GM12878 (cell line): Measurements from ENCODE around the gene CLPX. TPM values are rescaled to one million over a fixed set of nuclear protein-coding genes. Genes with fewer than 3 reads are reported as not detected.

Experiments used
- ATAC-seq: fragments of 200-7000 bp; cut with Tn5 transposase; 3 replicates; pipeline ENCODE4 v1.9.1; 2020; ENCODE audit warnings: mild to moderate bottlenecking, moderate library complexity
- BruUV-seq: library from RNA; stranded (reverse); fragments of 400-500 nt; replicated peaks from 2 replicates; lab custom pipeline; 2021; lab: Mats Ljungman, UMichigan
- CTCF ChIA-PET: fragments of 300-600 bp; sonication (Branson Sonifier 250); formaldehyde crosslinking; extraction: SDS; loops from one replicate; lab custom pipeline; 2021; ENCODE audit warnings: inconsistent platforms; lab: Yijun Ruan, JAX
- POLR2A ChIA-PET: fragments of 350-600 bp; formaldehyde crosslinking; extraction: SDS; loops from one replicate; lab custom pipeline; 2021; ENCODE audit warnings: inconsistent platforms; lab: Charles Lee
- RAD21 ChIA-PET: fragments of 300-600 bp; sonication (Branson Sonifier 250); formaldehyde crosslinking; loops from one replicate; lab custom pipeline; 2023; ENCODE audit warnings: antibody characterized with exemption; ENCODE audit not compliant: unreplicated experiment; lab: Charles Lee
- SMC1A ChIA-PET: fragments of 300-600 bp; sonication (Branson Sonifier 250); formaldehyde crosslinking; loops from one replicate; lab custom pipeline; 2023; ENCODE audit not compliant: unreplicated experiment, uncharacterized antibody; lab: Charles Lee
- DNase-seq: peaks from one replicate; pipeline ENCODE4 v3.0.0-alpha.2; 2011; ENCODE audit warnings: low read depth, low spot score
- FAIRE-seq: peaks from 3 replicates; lab custom pipeline; 2011; peaks lifted over from hg19 to GRCh38; lab: Jason Lieb, UNC
- H2AFZ ChIP-seq: 2 replicates; pipeline ENCODE4 v1.6.0; 2011; ENCODE audit warnings: low read depth, low read length, control low read depth; ENCODE audit not compliant: control insufficient read depth
- H3K27ac ChIP-seq: 2 replicates; pipeline ENCODE4 v1.5.1; 2011; ENCODE audit warnings: control low read depth; ENCODE audit not compliant: control insufficient read depth, insufficient read depth
- H3K27me3 ChIP-seq, 2 experiments: replicated peaks in 1 of 2; 2 replicates each; pipeline versions ENCODE4 v1.6.0 to v1.6.1; 2011; ENCODE audit warnings: low read length in 1 of 2; ENCODE audit not compliant: control insufficient read depth in 2 of 2, insufficient read depth in 2 of 2
- H3K36me3 ChIP-seq, 2 experiments: 2 replicates each; pipeline ENCODE4 v1.5.1; 2011; ENCODE audit warnings: low read length in 1 of 2; ENCODE audit not compliant: control insufficient read depth in 2 of 2, insufficient read depth in 2 of 2
- H3K4me1 ChIP-seq: 2 replicates; pipeline ENCODE4 v1.6.1; 2011; ENCODE audit warnings: mild to moderate bottlenecking, low read length, moderate library complexity, mixed read lengths; ENCODE audit not compliant: control insufficient read depth, insufficient read depth
- H3K4me2 ChIP-seq: 2 replicates; pipeline ENCODE4 v1.6.0; 2011; ENCODE audit warnings: control low read depth; ENCODE audit not compliant: control insufficient read depth, insufficient read depth
- H3K4me3 ChIP-seq: fragments of 200-600 bp; sonication (generic); 2 replicates; pipeline ENCODE4 v1.5.1; 2016
- H3K79me2 ChIP-seq: 2 replicates; pipeline ENCODE4 v1.6.0; 2011; ENCODE audit warnings: low read length; ENCODE audit not compliant: control insufficient read depth, insufficient read depth
- H3K9ac ChIP-seq: 2 replicates; pipeline ENCODE4 v1.8.0; 2011; ENCODE audit warnings: low read length, control low read depth, mixed read lengths; ENCODE audit not compliant: control insufficient read depth, insufficient read depth
- H3K9me3 ChIP-seq: replicated peaks from 3 replicates; pipeline ENCODE4 v1.5.1; 2011; ENCODE audit warnings: mild to moderate bottlenecking, low read length; ENCODE audit not compliant: control insufficient read depth, insufficient read depth
- H4K20me1 ChIP-seq: 2 replicates; pipeline ENCODE4 v1.6.0; 2011; ENCODE audit not compliant: control insufficient read depth, insufficient read depth
- MLLT1 ChIP-seq: fragments of 450-650 bp; IDR thresholded peaks from 2 replicates; pipeline ENCODE4 v1.6.1; 2016; ENCODE audit warnings: mild to moderate bottlenecking
- NFYA ChIP-seq: IDR thresholded peaks from 2 replicates; pipeline ENCODE4 v1.6.1; 2011; ENCODE audit warnings: low read depth, mild to moderate bottlenecking, low read length, improper control_type of control experiment, borderline replicate concordance
- NRF1 ChIP-seq: conservative IDR thresholded peaks from 2 replicates; pipeline ENCODE4 v1.6.1; 2011; ENCODE audit warnings: mild to moderate bottlenecking, low read depth, low read length, improper control_type of control experiment
- PBX3 ChIP-seq: IDR thresholded peaks from 2 replicates; pipeline ENCODE4 v1.6.1; 2011; ENCODE audit warnings: mild to moderate bottlenecking, low read depth, low read length, moderate library complexity; ENCODE audit not compliant: insufficient replicate concordance
- SREBF2 ChIP-seq: IDR thresholded peaks from 2 replicates; pipeline ENCODE4 v1.6.1; 2012; ENCODE audit warnings: mild to moderate bottlenecking, low read length
- SRF ChIP-seq, 2 experiments: IDR thresholded peaks; 2 replicates each; pipeline ENCODE4 v1.6.1; 2011; ENCODE audit warnings: low read depth in 2 of 2, low read length in 2 of 2, mild to moderate bottlenecking in 1 of 2, moderate library complexity in 1 of 2
- ZBTB11 ChIP-seq: fragments of 450-650 bp; formaldehyde crosslinking; IDR thresholded peaks from 2 replicates; pipeline ENCODE4 v1.5.0; 2022; ENCODE audit warnings: mild to moderate bottlenecking, missing genetic modification characterization
- WGBS: methylation state at CpG from one replicate; pipeline ENCODE4 v1.1.6; 2016; ENCODE audit warnings: low lambda C conversion rate; ENCODE audit not compliant: insufficient replicate concordance, insufficient coverage; ENCODE audit errors: missing lambda C conversion rate; 5-methylcytosine and 5-hydroxymethylcytosine counted together
- in situ Hi-C: fragments of 300-500 bp; cut with MboI; formaldehyde crosslinking; loops from 9 replicates; pipeline ENCODE4 v1.14.3; 2018; ENCODE audit warnings: mixed read lengths
- intact Hi-C: fragments of 100-400 bp; cut with micrococcal nuclease; formaldehyde crosslinking; loops from one replicate; pipeline ENCODE4 v1.14.2; 2022; ENCODE audit not compliant: unreplicated experiment
- polyA plus RNA-seq, 11 experiments: library from polyadenylated mRNA; depleted of rRNA in 4 of 11; unstranded in 6 of 11; stranded (reverse) in 5 of 11; fragments of >200 nt; fragmentation: Nextera tagmentation in 4 of 11; fragmentation: Illumina TruSeq in 1 of 11; extraction: Ambion mirVana in 4 of 11; extraction: Trizol in 1 of 11; gene quantifications; 1 replicate in 1 of 11; 2 replicates in 10 of 11; pipeline versions ENCODE4 v1.2.1 to v1.2.3, GENCODE V29; 2011 to 2016; ENCODE audit warnings: inconsistent platforms in 2 of 11, missing spikeins in 2 of 11, low read depth in 1 of 11
- total RNA-seq, 4 experiments: library from RNA; depleted of rRNA in 3 of 4; stranded (reverse); fragments of >200 nt in 3 of 4; fragmentation: Illumina TruSeq in 1 of 4; extraction: Trizol in 1 of 4; gene quantifications; 2 replicates each; pipeline versions ENCODE4 v1.2.1 to v1.2.3, GENCODE V29; 2013 to 2021

CLPX gene
- total and polyA plus RNA-seq, 10 of the 15 experiments (the other 5 are each of a cell fraction or from before 2014, with no cell fraction given): 10.1 to 57.4 (median 31.3) TPM

- ChIA-PET POLR2A (no interaction called here), RAD21 (no interaction called here), SMC1A (no interaction called here), CTCF (no interaction called here)
- no peaks in the 10 kb centered on the region for H3K36me3 ChIP-seq
- in situ Hi-C loops (no loop called here), intact Hi-C loops (no loop called here)
- no peaks in the 10 kb centered on the region for H3K79me2 ChIP-seq
- H2AFZ ChIP-seq: no peak overlapping the region
- DNase-seq (no peak), FAIRE-seq (no peak), ATAC-seq (no peak)
- H4K20me1 ChIP-seq: no peaks in the 10 kb centered on the region
- H3K27me3 ChIP-seq: no peaks in the 10 kb centered on the region
- H3K9ac ChIP-seq: no peak overlapping the region
- no peak overlapping the region for H3K27ac ChIP-seq
- WGBS: 33% methylated on average over 3 of the region's 3 CpGs
- no peak overlapping the region for H3K4me3 ChIP-seq
- H3K9me3 ChIP-seq: no peaks in the 10 kb centered on the region
- H3K4me2 ChIP-seq: no peak overlapping the region
- BruUV-seq: no TSS peak
- H3K4me1 ChIP-seq: no peaks in the 10 kb centered on the region
- TF ChIP-seq NFYA (no peak), ZBTB11 (CRISPR knock-in tag) (no peak), MLLT1 (no peak), SRF (IDR thresholded peaks at IDR 0.05; ENCODE audit: low read depth in 2 of 2, low read length in 2 of 2) (no peak), SREBF2 (no peak), NRF1 (no peak), PBX3 (no peak)
Measured at GRCh38 chr15:65226221-65226620, 41.1 kb upstream of the CLPX start.
